ENCODE data around the gene JUP.
"Not testable (repeated sequence)": the region's sequence is repeated elsewhere in the genome, so short reads cannot be mapped to it uniquely, and the experiment has no call there.

JUP gene

GRCh38 chr17:41786227-41787020 is at the start of gene JUP:
TSS of gene JUP (minus strand) at chr17:41786711. CDS start at chr17:41771854, 14,857 bp downstream.
- peak; percentile 91 to 97 for DNase-seq

GRCh38 chr17:41835800-41836549 is 49.5 kb upstream of the JUP start, which contains the start of gene NT5C3B:
TSS of gene NT5C3B (minus strand) at chr17:41836232. CDS start at chr17:41836193, 39 bp downstream.
- peak; percentile 31 to 36 for DNase-seq

GRCh38 chr17:41835214-41835799 is 48.8 kb upstream of the JUP start:
- no peak for DNase-seq

GRCh38 chr17:41829961-41830360 is 43.5 kb upstream of the JUP start:
- DNase-seq = not testable (repeated sequence)

- no peak for DNase-seq
Observed at GRCh38 chr17:41825175-41825845, 38.8 kb upstream of the JUP start.

GRCh38 chr17:41824086-41824485 is 37.6 kb upstream of the JUP start:
- no peak for DNase-seq

GRCh38 chr17:41823580-41823979 is 37.1 kb upstream of the JUP start:
- no peak for DNase-seq

GRCh38 chr17:41823141-41823524 is 36.6 kb upstream of the JUP start:
- DNase-seq = no peak

GRCh38 chr17:41822216-41823140 is 36.0 kb upstream of the JUP start:
- no peak for DNase-seq

- DNase-seq = no peak
Observed at GRCh38 chr17:41821776-41822175, 35.3 kb upstream of the JUP start.

GRCh38 chr17:41818024-41818423 is 31.5 kb upstream of the JUP start:
- DNase-seq = no peak

GRCh38 chr17:41816637-41817320 is 30.3 kb upstream of the JUP start:
- DNase-seq = no peak

- DNase-seq = no peak
Observed at GRCh38 chr17:41814195-41814594, 27.7 kb upstream of the JUP start.

- DNase-seq = no peak
Observed at GRCh38 chr17:41813699-41814124, 27.2 kb upstream of the JUP start.

- DNase-seq = no peak
Observed at GRCh38 chr17:41813152-41813680, 26.7 kb upstream of the JUP start.

- peak; percentile 84 to 85 for DNase-seq
Observed at GRCh38 chr17:41812381-41813151, 26.1 kb upstream of the JUP start, which contains the start of gene FKBP10. TSS of gene FKBP10 (plus strand) at chr17:41813004. CDS start at chr17:41813035, 31 bp downstream.

GRCh38 chr17:41811549-41812380 is 25.3 kb upstream of the JUP start, which contains the start of gene P3H4:
TSS of gene P3H4 (minus strand) at chr17:41811949. CDS start at chr17:41811915, 34 bp downstream.
- peak; percentile 37 to 74 for DNase-seq

GRCh38 chr17:41810659-41811548 is 24.4 kb upstream of the JUP start:
- DNase-seq = peak in 1 of 2 experiments; percentile 43

All from SW 1271 (cell line).